Esophagus squamous epithelium (tissue), 4 donors: Measurements from ENCODE around the gene BANP.

ENCODE experiments used
- CTCF ChIP-seq, 6 experiments: fragments of 450-650 bp in 4 of 6; fragments of 200-600 bp in 2 of 6; sonication (generic) in 2 of 6; IDR thresholded peaks; one replicate each; pipeline ENCODE4 v1.5.1; 2016 to 2019; ENCODE audit warnings: antibody characterized with exemption in 6 of 6, mild to moderate bottlenecking in 4 of 6, moderate library complexity in 4 of 6
- POLR2A ChIP-seq, 4 donors: fragments of 450-650 bp; IDR thresholded peaks; one replicate each; pipeline ENCODE4 v1.6.1; 2017; ENCODE audit warnings: antibody characterized with exemption in 4 of 4, mild to moderate bottlenecking in 4 of 4, moderate library complexity in 3 of 4

DNA sequence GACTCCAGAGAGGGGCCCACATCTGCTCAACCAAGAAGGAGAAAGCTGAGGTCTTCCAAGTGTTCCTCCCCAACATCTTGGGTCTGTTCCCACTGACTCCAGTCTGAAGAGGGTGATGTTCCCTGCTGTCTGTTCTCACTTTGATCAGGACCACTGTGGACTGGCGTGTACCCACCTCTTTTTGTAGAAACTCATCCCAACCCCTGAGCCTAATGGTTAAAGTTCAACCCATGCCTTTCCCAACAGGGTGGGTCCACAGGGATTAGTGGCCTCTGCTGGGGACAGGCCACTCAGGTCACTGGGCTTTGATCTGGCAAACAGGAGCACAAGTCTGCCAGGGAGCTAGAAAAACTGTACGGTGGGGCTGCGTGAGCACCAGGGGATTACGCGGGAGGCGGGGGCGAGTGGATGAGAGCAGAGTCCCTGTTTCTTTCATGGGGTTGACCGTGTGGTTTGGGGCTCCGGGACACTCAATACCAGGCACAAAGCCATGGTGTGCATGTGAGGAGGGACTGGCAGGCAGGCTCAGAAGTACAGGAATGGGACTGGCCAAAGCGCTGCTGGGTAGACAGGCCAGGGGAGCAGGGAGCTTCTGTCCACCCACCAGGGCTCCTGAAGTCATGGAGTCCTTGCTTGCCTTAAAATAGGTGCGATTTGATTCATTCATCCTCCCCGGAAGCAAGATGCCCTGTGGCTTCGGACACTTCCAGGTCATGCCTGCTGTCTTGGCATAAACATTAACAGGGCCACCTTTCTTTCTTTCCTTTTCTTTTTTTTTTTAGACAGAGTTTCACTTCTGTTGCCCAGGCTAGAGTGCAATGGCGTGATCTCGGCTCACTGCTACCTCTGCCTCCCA is 14.6 kb upstream of the BANP start, which contains the start of gene CA5A:
- TF ChIP-seq CTCF (IDR thresholded peaks at IDR 0.05) = no peak
- TF ChIP-seq POLR2A (IDR thresholded peaks at IDR 0.05) = no peak
